GM12878 (cell line): ENCODE results near the gene PRPSAP2. TPM values are rescaled to one million over a fixed set of nuclear protein-coding genes. Genes with fewer than 3 reads are reported as not detected.

ENCODE experiments used
- ATAC-seq: fragments of 200-7000 bp; cut with Tn5 transposase; 3 replicates; pipeline ENCODE4 v1.9.1; 2020; ENCODE audit warnings: mild to moderate bottlenecking, moderate library complexity
- BruUV-seq: library from RNA; stranded (reverse); fragments of 400-500 nt; replicated peaks from 2 replicates; lab custom pipeline; 2021; lab: Mats Ljungman, UMichigan
- CTCF ChIA-PET: fragments of 300-600 bp; sonication (Branson Sonifier 250); formaldehyde crosslinking; extraction: SDS; loops from one replicate; lab custom pipeline; 2021; ENCODE audit warnings: inconsistent platforms; lab: Yijun Ruan, JAX
- POLR2A ChIA-PET: fragments of 350-600 bp; formaldehyde crosslinking; extraction: SDS; loops from one replicate; lab custom pipeline; 2021; ENCODE audit warnings: inconsistent platforms; lab: Charles Lee
- RAD21 ChIA-PET: fragments of 300-600 bp; sonication (Branson Sonifier 250); formaldehyde crosslinking; loops from one replicate; lab custom pipeline; 2023; ENCODE audit warnings: antibody characterized with exemption; ENCODE audit not compliant: unreplicated experiment; lab: Charles Lee
- SMC1A ChIA-PET: fragments of 300-600 bp; sonication (Branson Sonifier 250); formaldehyde crosslinking; loops from one replicate; lab custom pipeline; 2023; ENCODE audit not compliant: unreplicated experiment, uncharacterized antibody; lab: Charles Lee
- DNase-seq: peaks from one replicate; pipeline ENCODE4 v3.0.0-alpha.2; 2011; ENCODE audit warnings: low read depth, low spot score
- FAIRE-seq: peaks from 3 replicates; lab custom pipeline; 2011; peaks lifted over from hg19 to GRCh38; lab: Jason Lieb, UNC
- H2AFZ ChIP-seq: 2 replicates; pipeline ENCODE4 v1.6.0; 2011; ENCODE audit warnings: low read depth, low read length, control low read depth; ENCODE audit not compliant: control insufficient read depth
- H3K27ac ChIP-seq: 2 replicates; pipeline ENCODE4 v1.5.1; 2011; ENCODE audit warnings: control low read depth; ENCODE audit not compliant: control insufficient read depth, insufficient read depth
- H3K27me3 ChIP-seq, 2 experiments: replicated peaks in 1 of 2; 2 replicates each; pipeline versions ENCODE4 v1.6.0 to v1.6.1; 2011; ENCODE audit warnings: low read length in 1 of 2; ENCODE audit not compliant: control insufficient read depth in 2 of 2, insufficient read depth in 2 of 2
- H3K36me3 ChIP-seq, 2 experiments: 2 replicates each; pipeline ENCODE4 v1.5.1; 2011; ENCODE audit warnings: low read length in 1 of 2; ENCODE audit not compliant: control insufficient read depth in 2 of 2, insufficient read depth in 2 of 2
- H3K4me1 ChIP-seq: 2 replicates; pipeline ENCODE4 v1.6.1; 2011; ENCODE audit warnings: mild to moderate bottlenecking, low read length, moderate library complexity, mixed read lengths; ENCODE audit not compliant: control insufficient read depth, insufficient read depth
- H3K4me2 ChIP-seq: 2 replicates; pipeline ENCODE4 v1.6.0; 2011; ENCODE audit warnings: control low read depth; ENCODE audit not compliant: control insufficient read depth, insufficient read depth
- H3K4me3 ChIP-seq: fragments of 200-600 bp; sonication (generic); 2 replicates; pipeline ENCODE4 v1.5.1; 2016
- H3K79me2 ChIP-seq: 2 replicates; pipeline ENCODE4 v1.6.0; 2011; ENCODE audit warnings: low read length; ENCODE audit not compliant: control insufficient read depth, insufficient read depth
- H3K9ac ChIP-seq: 2 replicates; pipeline ENCODE4 v1.8.0; 2011; ENCODE audit warnings: low read length, control low read depth, mixed read lengths; ENCODE audit not compliant: control insufficient read depth, insufficient read depth
- H3K9me3 ChIP-seq: replicated peaks from 3 replicates; pipeline ENCODE4 v1.5.1; 2011; ENCODE audit warnings: mild to moderate bottlenecking, low read length; ENCODE audit not compliant: control insufficient read depth, insufficient read depth
- H4K20me1 ChIP-seq: 2 replicates; pipeline ENCODE4 v1.6.0; 2011; ENCODE audit not compliant: control insufficient read depth, insufficient read depth
- CBX5 ChIP-seq: sonication (generic); IDR thresholded peaks from 2 replicates; pipeline ENCODE4 v1.6.1; 2016; ENCODE audit warnings: low read depth, moderate library complexity, mild to moderate bottlenecking, inconsistent platforms
- CEBPZ ChIP-seq: fragments of 150-350 bp; IDR thresholded peaks from 2 replicates; pipeline ENCODE4 v1.6.1; 2016; ENCODE audit warnings: low read depth, low read length
- CTCF ChIP-seq, 3 experiments: IDR thresholded peaks in 2 of 3; conservative IDR thresholded peaks in 1 of 3; 2 replicates each; pipeline ENCODE4 v1.5.1; 2011; ENCODE audit warnings: low read depth in 3 of 3, low read length in 3 of 3, mild to moderate bottlenecking in 3 of 3, control low read depth in 2 of 3, moderate library complexity in 2 of 3, inconsistent platforms in 1 of 3, mixed read lengths in 1 of 3; ENCODE audit not compliant: control insufficient read depth in 2 of 3, insufficient read depth in 1 of 3; ENCODE audit errors: extremely low read depth in 1 of 3
- FOXM1 ChIP-seq: IDR thresholded peaks from 2 replicates; pipeline ENCODE4 v1.6.1; 2012; ENCODE audit warnings: low read depth, mild to moderate bottlenecking, inconsistent platforms, low read length, moderate library complexity
- IKZF2 ChIP-seq, 2 experiments: fragments of 450-650 bp; IDR thresholded peaks; 2 replicates each; pipeline ENCODE4 v1.6.1; 2017; ENCODE audit warnings: mild to moderate bottlenecking in 2 of 2, moderate library complexity in 2 of 2
- JUND ChIP-seq: IDR thresholded peaks from 2 replicates; pipeline ENCODE4 v1.6.1; 2012; ENCODE audit warnings: low read depth, mild to moderate bottlenecking, low read length, improper control_type of control experiment, moderate library complexity
- LARP7 ChIP-seq: fragments of 450-650 bp; IDR thresholded peaks from 2 replicates; pipeline ENCODE4 v1.6.1; 2017; ENCODE audit warnings: mild to moderate bottlenecking
- NR2C1 ChIP-seq: fragments of 450-650 bp; IDR thresholded peaks from 2 replicates; pipeline ENCODE4 v1.6.1; 2017; ENCODE audit warnings: antibody characterized with exemption, mild to moderate bottlenecking, moderate library complexity
- RELA ChIP-seq: fragments of 450-650 bp; IDR thresholded peaks from 2 replicates; pipeline ENCODE4 v1.8.0; 2014; ENCODE audit warnings: borderline replicate concordance; ENCODE audit not compliant: partially characterized antibody
- SIN3A ChIP-seq: IDR thresholded peaks from 2 replicates; pipeline ENCODE4 v1.6.1; 2012; ENCODE audit warnings: low read depth, low read length, improper control_type of control experiment
- SMAD1 ChIP-seq: fragments of 450-650 bp; IDR thresholded peaks from 2 replicates; pipeline ENCODE4 v1.6.1; 2018; ENCODE audit warnings: mild to moderate bottlenecking, low read depth; ENCODE audit not compliant: partially characterized antibody
- SREBF1 ChIP-seq: IDR thresholded peaks from 2 replicates; pipeline ENCODE4 v1.6.1; 2012; ENCODE audit warnings: mild to moderate bottlenecking, low read length
- SUPT20H ChIP-seq: IDR thresholded peaks from 2 replicates; pipeline ENCODE4 v1.6.1; 2011; ENCODE audit warnings: low read depth, mild to moderate bottlenecking, low read length, moderate library complexity, borderline replicate concordance; ENCODE audit not compliant: control insufficient read depth
- ZNF24 ChIP-seq: fragments of 450-650 bp; IDR thresholded peaks from 2 replicates; pipeline ENCODE4 v1.6.1; 2017; ENCODE audit warnings: antibody characterized with exemption, mild to moderate bottlenecking
- ZNF274 ChIP-seq: IDR thresholded peaks from one replicate; pipeline ENCODE4 v1.8.0; 2011; ENCODE audit not compliant: insufficient read length, insufficient read depth
- WGBS: methylation state at CpG from one replicate; pipeline ENCODE4 v1.1.6; 2016; ENCODE audit warnings: low lambda C conversion rate; ENCODE audit not compliant: insufficient replicate concordance, insufficient coverage; ENCODE audit errors: missing lambda C conversion rate; 5-methylcytosine and 5-hydroxymethylcytosine counted together
- in situ Hi-C: fragments of 300-500 bp; cut with MboI; formaldehyde crosslinking; loops from 9 replicates; pipeline ENCODE4 v1.14.3; 2018; ENCODE audit warnings: mixed read lengths
- intact Hi-C: fragments of 100-400 bp; cut with micrococcal nuclease; formaldehyde crosslinking; loops from one replicate; pipeline ENCODE4 v1.14.2; 2022; ENCODE audit not compliant: unreplicated experiment
- polyA plus RNA-seq, 11 experiments: library from polyadenylated mRNA; depleted of rRNA in 4 of 11; unstranded in 6 of 11; stranded (reverse) in 5 of 11; fragments of >200 nt; fragmentation: Nextera tagmentation in 4 of 11; fragmentation: Illumina TruSeq in 1 of 11; extraction: Ambion mirVana in 4 of 11; extraction: Trizol in 1 of 11; gene quantifications; 1 replicate in 1 of 11; 2 replicates in 10 of 11; pipeline versions ENCODE4 v1.2.1 to v1.2.3, GENCODE V29; 2011 to 2016; ENCODE audit warnings: inconsistent platforms in 2 of 11, missing spikeins in 2 of 11, low read depth in 1 of 11
- total RNA-seq, 4 experiments: library from RNA; depleted of rRNA in 3 of 4; stranded (reverse); fragments of >200 nt in 3 of 4; fragmentation: Illumina TruSeq in 1 of 4; extraction: Trizol in 1 of 4; gene quantifications; 2 replicates each; pipeline versions ENCODE4 v1.2.1 to v1.2.3, GENCODE V29; 2013 to 2021

The PRPSAP2 gene
- total and polyA plus RNA-seq, 10 of the 15 experiments (the other 5 are each of a cell fraction or from before 2014, with no cell fraction given), result 33.2 to 102 (median 83.8) TPM

- in situ Hi-C loops (no loop called here), intact Hi-C loops (no loop called here)
- no peaks in the 10 kb centered on the region for H3K36me3 ChIP-seq
- no peak overlapping the region for H3K4me3 ChIP-seq
- H3K27ac ChIP-seq, result no peak overlapping the region; the same call in 1 of the 2 replicates
- H4K20me1 ChIP-seq, result no peaks in the 10 kb centered on the region
- ATAC-seq, result peak; percentile 90
- DNase-seq, result no peak
- SMC1A ChIA-PET, result interaction anchor here (0.7 to 2.0 kb wide), 13 partner anchors 23 to 336 kb away, joined by 3 to 9 read pairs (median 3); no protein-coding TSS in a partner anchor
- BruUV-seq, result no TSS peak
- FAIRE-seq, result no peak
- H3K4me2 ChIP-seq, result peak overlapping the region; percentile 48
- RAD21 ChIA-PET, result interaction anchor here (0.6 to 1.8 kb wide), 15 partner anchors 12 to 336 kb away, joined by 3 to 13 read pairs (median 5); partner anchors contain the start of gene PRPSAP2
- H2AFZ ChIP-seq, result peak overlapping the region; percentile 42
- 38% methylated on average over 16 of the region's 16 CpGs for WGBS
- peaks cover 10% of the 10 kb centered on the region for H3K4me1 ChIP-seq
- H3K27me3 ChIP-seq, result no peaks in the 10 kb centered on the region
- no peak overlapping the region for H3K9ac ChIP-seq
- CTCF ChIA-PET, result interaction anchor here (0.6 to 2.3 kb wide), 36 partner anchors 8 to 336 kb away, joined by 3 to 14 read pairs (median 4); partner anchors contain the start of genes FAM83G and SLC5A10
- no peaks in the 10 kb centered on the region for H3K79me2 ChIP-seq
- POLR2A ChIA-PET, result interaction anchor here (0.7 to 0.9 kb wide), 2 partner anchors 38 to 103 kb away, joined by 3 read pairs; no protein-coding TSS in a partner anchor
- no peaks in the 10 kb centered on the region for H3K9me3 ChIP-seq
- TF ChIP-seq CEBPZ, result no peak
- TF ChIP-seq CBX5, result no peak
- no peak for TF ChIP-seq JUND
- TF ChIP-seq SUPT20H, result no peak
- TF ChIP-seq IKZF2 (IDR thresholded peaks at IDR 0.05), result no peak
- TF ChIP-seq SREBF1, result no peak
- no peak for TF ChIP-seq SMAD1
- TF ChIP-seq NR2C1, result no peak
- TF ChIP-seq RELA, result peak; percentile 44
- TF ChIP-seq SIN3A, result no peak
- TF ChIP-seq LARP7, result no peak
- TF ChIP-seq CTCF (IDR thresholded peaks at IDR 0.05 in 2 of 3, conservative IDR thresholded peaks at IDR 0.05 in 1 of 3; ENCODE audit: control insufficient read depth in 2 of 3, extremely low read depth in 1 of 3, insufficient read depth in 1 of 3, low read depth in 3 of 3, low read length in 3 of 3), result no peak
- no peak for TF ChIP-seq ZNF24
- no peak for TF ChIP-seq ZNF274
- no peak for TF ChIP-seq FOXM1
These were observed 103.9 kb downstream of the PRPSAP2 start for GRCh38 chr17:18961634-18962493.
